HepG2 (cell line): Measurements from ENCODE around the gene EHD1. TPM values are rescaled to one million over a fixed set of nuclear protein-coding genes. Genes with fewer than 3 reads are reported as not detected.

Experiments
- CHD4 ChIP-seq: fragments of 200-600 bp; sonication (generic); IDR thresholded peaks from 2 replicates; pipeline ENCODE4 v1.7.0; 2017; ENCODE audit warnings: mild to moderate bottlenecking, low read length, borderline replicate concordance
- FOXJ3 ChIP-seq: sonication (generic); formaldehyde crosslinking; IDR thresholded peaks from 2 replicates; pipeline ENCODE4 v1.4.0; 2020; ENCODE audit warnings: missing genetic modification reagents, mild to moderate bottlenecking, borderline replicate concordance
- MXD4 ChIP-seq: IDR thresholded peaks from 2 replicates; pipeline ENCODE4 v1.6.1; 2016; ENCODE audit warnings: mild to moderate bottlenecking, missing biosample characterization, missing genetic modification reagents
- MYC ChIP-seq: sonication (generic); formaldehyde crosslinking; IDR thresholded peaks from 2 replicates; pipeline ENCODE4 v1.9.0; 2021; ENCODE audit warnings: missing genetic modification reagents, borderline replicate concordance
- SPEN ChIP-seq: sonication (generic); formaldehyde crosslinking; IDR thresholded peaks from 2 replicates; pipeline ENCODE4 v1.5.1; 2020; ENCODE audit warnings: low read depth, mild to moderate bottlenecking, missing genetic modification reagents
- TBP ChIP-seq: sonication (generic); formaldehyde crosslinking; IDR thresholded peaks from 2 replicates; pipeline ENCODE4 v1.5.0; 2020; ENCODE audit warnings: missing genetic modification reagents
- ZFP1 ChIP-seq: IDR thresholded peaks from 2 replicates; pipeline ENCODE4 v1.6.1; 2016
- ZNF10 ChIP-seq: sonication (generic); formaldehyde crosslinking; IDR thresholded peaks from 2 replicates; pipeline ENCODE4 v1.4.0; 2020; ENCODE audit warnings: mild to moderate bottlenecking, low read depth, missing genetic modification reagents, borderline replicate concordance
- ZNF550 ChIP-seq: sonication (generic); formaldehyde crosslinking; IDR thresholded peaks from 2 replicates; pipeline ENCODE4 v1.4.0; 2020; ENCODE audit warnings: mild to moderate bottlenecking, missing genetic modification reagents, borderline replicate concordance
- polyA plus RNA-seq, 8 experiments: library from polyadenylated mRNA; depleted of rRNA in 3 of 8; stranded (reverse) in 7 of 8; unstranded in 1 of 8; fragments of >200 nt; fragmentation: Illumina TruSeq in 4 of 8; extraction: Trizol in 4 of 8; gene quantifications; 2 replicates each; pipeline versions ENCODE4 v1.2.1 to v1.2.3, GENCODE V29; 2011 to 2016; ENCODE audit warnings: low read depth in 4 of 8, missing spikeins in 1 of 8, mixed read lengths in 1 of 8; ENCODE audit not compliant: insufficient read depth in 1 of 8
- total RNA-seq, 5 experiments: library from RNA; depleted of rRNA; stranded (reverse); fragments of >200 nt; fragmentation: Illumina TruSeq; extraction: Trizol; gene quantifications; 2 replicates each; pipeline ENCODE4 v1.2.3, GENCODE V29; 2016; ENCODE audit warnings: low read depth in 1 of 5
- TF ChIP-seq, protein P1 (sequence below): sonication (generic); formaldehyde crosslinking; IDR thresholded peaks from 2 replicates; pipeline ENCODE4 v1.5.0; 2020; ENCODE audit warnings: missing genetic modification reagents
- TF ChIP-seq, protein P2 (sequence below): IDR thresholded peaks from 2 replicates; pipeline ENCODE4 v1.6.1; 2018; ENCODE audit warnings: missing genetic modification reagents
- TF ChIP-seq, protein P3 (sequence below): IDR thresholded peaks from 2 replicates; pipeline ENCODE4 v1.6.1; 2016
- TF ChIP-seq, protein P4 (sequence below): sonication (generic); formaldehyde crosslinking; IDR thresholded peaks from 2 replicates; pipeline ENCODE4 v1.4.0; 2020; ENCODE audit warnings: missing genetic modification reagents

Gene EHD1
- total and polyA plus RNA-seq, 2 of the 13 experiments (the other 11 are each of a cell fraction or from before 2014, with no cell fraction given): 23.6 to 26.6 TPM

DNA sequence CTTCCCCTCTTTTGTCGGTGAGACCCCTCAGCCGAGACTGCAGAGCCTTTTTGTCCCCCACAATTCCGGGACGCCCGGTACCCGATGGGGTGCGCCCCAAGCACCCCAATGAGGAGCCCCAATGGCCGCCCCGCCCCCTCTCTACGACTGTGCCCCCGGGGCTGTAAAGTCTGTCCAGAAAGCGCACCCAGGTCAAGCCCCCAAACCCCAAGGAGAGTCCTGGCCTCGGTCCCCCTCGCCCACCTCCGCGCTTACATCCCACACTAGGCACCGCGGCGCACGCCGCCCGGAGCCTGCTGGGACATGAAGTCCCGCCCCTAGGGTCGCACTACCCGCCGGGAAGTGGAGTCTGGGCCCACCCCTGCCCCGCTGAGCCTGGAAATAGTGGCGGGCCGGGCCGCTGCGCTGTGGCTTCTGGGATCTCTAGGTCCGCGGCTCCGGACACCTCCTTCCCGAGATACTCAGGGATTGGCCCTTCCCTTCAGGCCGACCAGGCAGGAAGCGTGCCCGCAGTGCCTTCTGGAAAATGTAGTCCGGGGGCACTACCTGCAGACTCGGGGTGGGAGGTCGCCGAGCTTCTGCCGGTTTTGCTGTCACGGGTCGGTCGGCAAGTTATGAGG is 68.0 kb downstream of the EHD1 start, which contains the start of gene MEN1 (continued):
- TF ChIP-seq, protein P1, sequence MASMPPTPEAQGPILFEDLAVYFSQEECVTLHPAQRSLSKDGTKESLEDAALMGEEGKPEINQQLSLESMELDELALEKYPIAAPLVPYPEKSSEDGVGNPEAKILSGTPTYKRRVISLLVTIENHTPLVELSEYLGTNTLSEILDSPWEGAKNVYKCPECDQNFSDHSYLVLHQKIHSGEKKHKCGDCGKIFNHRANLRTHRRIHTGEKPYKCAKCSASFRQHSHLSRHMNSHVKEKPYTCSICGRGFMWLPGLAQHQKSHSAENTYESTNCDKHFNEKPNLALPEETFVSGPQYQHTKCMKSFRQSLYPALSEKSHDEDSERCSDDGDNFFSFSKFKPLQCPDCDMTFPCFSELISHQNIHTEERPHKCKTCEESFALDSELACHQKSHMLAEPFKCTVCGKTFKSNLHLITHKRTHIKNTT: no peak
- TF ChIP-seq TBP (peak; percentile 90; the same call in 1 of the 2 replicates), ZNF10 (no peak), FOXJ3 (CRISPR knock-in tag) (no peak), SPEN (CRISPR knock-in tag) (peak; percentile 88), ZFP1 (CRISPR knock-in tag) (peak; percentile 30; the same call in 1 of the 2 replicates), MXD4 (CRISPR knock-in tag) (peak; percentile 76), ZNF550 (CRISPR knock-in tag) (no peak), MYC (CRISPR knock-in tag) (peak; percentile 67), CHD4 (no peak)
- TF ChIP-seq, protein P2, sequence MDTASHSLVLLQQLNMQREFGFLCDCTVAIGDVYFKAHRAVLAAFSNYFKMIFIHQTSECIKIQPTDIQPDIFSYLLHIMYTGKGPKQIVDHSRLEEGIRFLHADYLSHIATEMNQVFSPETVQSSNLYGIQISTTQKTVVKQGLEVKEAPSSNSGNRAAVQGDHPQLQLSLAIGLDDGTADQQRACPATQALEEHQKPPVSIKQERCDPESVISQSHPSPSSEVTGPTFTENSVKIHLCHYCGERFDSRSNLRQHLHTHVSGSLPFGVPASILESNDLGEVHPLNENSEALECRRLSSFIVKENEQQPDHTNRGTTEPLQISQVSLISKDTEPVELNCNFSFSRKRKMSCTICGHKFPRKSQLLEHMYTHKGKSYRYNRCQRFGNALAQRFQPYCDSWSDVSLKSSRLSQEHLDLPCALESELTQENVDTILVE (CRISPR knock-in tag): peak; percentile 42
- TF ChIP-seq, protein P3, sequence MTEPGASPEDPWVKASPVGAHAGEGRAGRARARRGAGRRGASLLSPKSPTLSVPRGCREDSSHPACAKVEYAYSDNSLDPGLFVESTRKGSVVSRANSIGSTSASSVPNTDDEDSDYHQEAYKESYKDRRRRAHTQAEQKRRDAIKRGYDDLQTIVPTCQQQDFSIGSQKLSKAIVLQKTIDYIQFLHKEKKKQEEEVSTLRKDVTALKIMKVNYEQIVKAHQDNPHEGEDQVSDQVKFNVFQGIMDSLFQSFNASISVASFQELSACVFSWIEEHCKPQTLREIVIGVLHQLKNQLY: no peak
- TF ChIP-seq, protein P4, sequence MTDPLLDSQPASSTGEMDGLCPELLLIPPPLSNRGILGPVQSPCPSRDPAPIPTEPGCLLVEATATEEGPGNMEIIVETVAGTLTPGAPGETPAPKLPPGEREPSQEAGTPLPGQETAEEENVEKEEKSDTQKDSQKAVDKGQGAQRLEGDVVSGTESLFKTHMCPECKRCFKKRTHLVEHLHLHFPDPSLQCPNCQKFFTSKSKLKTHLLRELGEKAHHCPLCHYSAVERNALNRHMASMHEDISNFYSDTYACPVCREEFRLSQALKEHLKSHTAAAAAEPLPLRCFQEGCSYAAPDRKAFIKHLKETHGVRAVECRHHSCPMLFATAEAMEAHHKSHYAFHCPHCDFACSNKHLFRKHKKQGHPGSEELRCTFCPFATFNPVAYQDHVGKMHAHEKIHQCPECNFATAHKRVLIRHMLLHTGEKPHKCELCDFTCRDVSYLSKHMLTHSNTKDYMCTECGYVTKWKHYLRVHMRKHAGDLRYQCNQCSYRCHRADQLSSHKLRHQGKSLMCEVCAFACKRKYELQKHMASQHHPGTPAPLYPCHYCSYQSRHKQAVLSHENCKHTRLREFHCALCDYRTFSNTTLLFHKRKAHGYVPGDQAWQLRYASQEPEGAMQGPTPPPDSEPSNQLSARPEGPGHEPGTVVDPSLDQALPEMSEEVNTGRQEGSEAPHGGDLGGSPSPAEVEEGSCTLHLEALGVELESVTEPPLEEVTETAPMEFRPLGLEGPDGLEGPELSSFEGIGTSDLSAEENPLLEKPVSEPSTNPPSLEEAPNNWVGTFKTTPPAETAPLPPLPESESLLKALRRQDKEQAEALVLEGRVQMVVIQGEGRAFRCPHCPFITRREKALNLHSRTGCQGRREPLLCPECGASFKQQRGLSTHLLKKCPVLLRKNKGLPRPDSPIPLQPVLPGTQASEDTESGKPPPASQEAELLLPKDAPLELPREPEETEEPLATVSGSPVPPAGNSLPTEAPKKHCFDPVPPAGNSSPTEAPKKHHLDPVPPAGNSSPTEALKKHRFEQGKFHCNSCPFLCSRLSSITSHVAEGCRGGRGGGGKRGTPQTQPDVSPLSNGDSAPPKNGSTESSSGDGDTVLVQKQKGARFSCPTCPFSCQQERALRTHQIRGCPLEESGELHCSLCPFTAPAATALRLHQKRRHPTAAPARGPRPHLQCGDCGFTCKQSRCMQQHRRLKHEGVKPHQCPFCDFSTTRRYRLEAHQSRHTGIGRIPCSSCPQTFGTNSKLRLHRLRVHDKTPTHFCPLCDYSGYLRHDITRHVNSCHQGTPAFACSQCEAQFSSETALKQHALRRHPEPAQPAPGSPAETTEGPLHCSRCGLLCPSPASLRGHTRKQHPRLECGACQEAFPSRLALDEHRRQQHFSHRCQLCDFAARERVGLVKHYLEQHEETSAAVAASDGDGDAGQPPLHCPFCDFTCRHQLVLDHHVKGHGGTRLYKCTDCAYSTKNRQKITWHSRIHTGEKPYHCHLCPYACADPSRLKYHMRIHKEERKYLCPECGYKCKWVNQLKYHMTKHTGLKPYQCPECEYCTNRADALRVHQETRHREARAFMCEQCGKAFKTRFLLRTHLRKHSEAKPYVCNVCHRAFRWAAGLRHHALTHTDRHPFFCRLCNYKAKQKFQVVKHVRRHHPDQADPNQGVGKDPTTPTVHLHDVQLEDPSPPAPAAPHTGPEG: 0 out of 2 replicates have a peak, but pooled peaks have one; percentile 66
